ELF-1 (cell line): ENCODE data around the gene SRGN.
"Not testable (repeated sequence)": the region's sequence is repeated elsewhere in the genome, so short reads cannot be mapped to it uniquely, and the experiment has no call there.

Source experiments
- DNase-seq: peaks from one replicate; pipeline ENCODE4 v3.0.0-alpha.2; 2016; ENCODE audit warnings: low read depth, low spot score

Gene SRGN

DNA sequence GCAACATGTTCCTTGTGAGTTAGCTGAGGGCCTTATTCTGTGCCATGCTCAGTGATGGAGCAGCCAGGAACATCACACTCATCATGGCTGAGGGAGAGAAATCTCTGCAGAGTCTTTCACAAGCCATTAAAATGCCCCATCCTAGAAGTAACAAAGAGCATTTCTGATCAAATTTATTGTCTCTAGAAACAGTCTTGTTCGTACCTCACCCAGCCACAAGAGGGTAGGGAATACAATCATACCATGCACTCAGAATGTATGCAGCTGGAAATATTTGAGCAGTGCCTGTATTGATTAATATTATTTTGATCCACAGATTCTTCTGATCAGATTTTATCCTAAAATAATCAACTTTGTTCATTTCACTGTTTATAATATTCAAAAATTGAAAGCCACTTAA, 53.4 kb downstream of the SRGN start:
- DNase-seq: no peak

DNA sequence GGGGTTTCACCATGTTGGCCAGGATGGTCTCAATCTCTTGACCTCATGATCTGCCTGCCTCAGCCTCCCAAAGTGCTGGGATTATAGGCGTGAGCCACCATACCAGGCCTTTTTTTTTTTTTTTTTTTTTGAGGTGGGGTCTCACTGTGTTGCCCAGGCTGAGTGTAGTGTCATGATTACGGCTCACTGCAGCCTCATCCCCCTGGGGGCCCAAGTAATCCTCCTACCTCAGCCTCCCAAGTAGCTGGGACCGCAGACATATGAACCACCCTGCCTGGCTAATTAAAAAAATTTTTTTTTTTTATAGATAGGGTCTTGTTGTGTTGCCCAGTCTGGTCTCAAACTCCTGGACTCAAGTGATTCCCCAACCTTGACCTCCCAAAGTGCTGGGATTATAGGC, 54.2 kb downstream of the SRGN start:
- not testable (repeated sequence) for DNase-seq

DNA sequence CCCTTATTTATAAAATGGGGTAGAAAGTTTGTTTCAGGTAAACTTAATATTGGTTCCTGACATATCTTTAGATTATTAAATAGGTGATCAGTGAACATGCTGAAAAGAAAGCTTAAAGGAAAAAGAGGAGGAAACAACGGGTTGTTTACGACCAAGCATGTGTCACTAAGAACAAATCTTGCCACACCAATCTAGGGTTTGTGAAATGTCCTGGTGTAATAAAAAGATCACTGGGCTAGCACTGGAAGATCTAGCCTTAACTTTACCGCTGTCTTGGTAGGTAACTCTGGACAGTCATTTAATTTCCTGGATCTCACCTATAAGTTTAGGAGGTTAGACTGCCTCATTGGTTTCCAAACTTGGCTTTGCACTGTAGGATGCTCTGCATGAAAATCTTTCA, 55.1 kb downstream of the SRGN start:
- DNase-seq: no peak

- DNase-seq: no peak
Observed at GRCh38 chr10:69145329-69145728, 57.4 kb downstream of the SRGN start.

DNA sequence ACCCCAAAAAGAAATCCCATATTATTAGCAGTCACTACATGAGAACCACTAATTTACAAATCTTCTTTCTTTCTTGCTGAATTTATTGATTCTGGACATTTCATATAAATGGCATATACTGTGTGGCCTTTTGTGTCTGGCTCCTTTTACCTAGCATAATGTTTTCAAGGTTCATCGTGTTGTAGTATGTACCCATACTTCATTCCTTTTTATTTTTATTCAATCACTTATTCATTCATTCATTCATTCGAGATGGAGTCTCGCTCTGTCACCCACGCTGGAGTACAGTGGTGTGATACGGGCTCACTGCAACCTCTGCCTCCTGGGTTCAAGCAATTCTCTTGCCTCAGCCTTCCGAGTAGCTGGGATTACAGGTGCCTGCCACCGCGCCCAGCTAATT, 58.0 kb downstream of the SRGN start:
- DNase-seq: no peak

- no peak for DNase-seq
Observed at GRCh38 chr10:69146759-69147158, 58.9 kb downstream of the SRGN start.

GRCh38 chr10:69151984-69152383, 64.1 kb downstream of the SRGN start:
- no peak for DNase-seq

GRCh38 chr10:69153227-69153626, 65.3 kb downstream of the SRGN start:
- DNase-seq: no peak
